Middle frontal gyrus (tissue), 1 donor: Measurements from ENCODE around the gene SEPTIN10.
"Not testable (repeated sequence)": the region's sequence is repeated elsewhere in the genome, so short reads cannot be mapped to it uniquely, and the experiment has no call there.

ENCODE experiments used
- DNase-seq: peaks from one replicate; pipeline ENCODE4 v3.0.0-alpha.2; 2015; ENCODE audit warnings: low spot score; ENCODE audit errors: extremely low spot score

SEPTIN10 gene

GRCh38 chr2:109635426-109636304 is 21.9 kb upstream of the SEPTIN10 start:
- DNase-seq, result no peak

- DNase-seq, result no peak
Observed at GRCh38 chr2:109633284-109633961, 19.7 kb upstream of the SEPTIN10 start.

- DNase-seq, result no peak
Observed at GRCh38 chr2:109632158-109632789, 18.5 kb upstream of the SEPTIN10 start.

GRCh38 chr2:109631741-109632140 is 18.0 kb upstream of the SEPTIN10 start:
- DNase-seq, result no peak

GRCh38 chr2:109630441-109631430 is 17.0 kb upstream of the SEPTIN10 start:
- DNase-seq, result no peak

GRCh38 chr2:109629867-109630266 is 16.1 kb upstream of the SEPTIN10 start:
- no peak for DNase-seq

- DNase-seq, result not testable (repeated sequence)
Observed at GRCh38 chr2:109628321-109628720, 14.6 kb upstream of the SEPTIN10 start.

GRCh38 chr2:109624339-109624738 is 10.6 kb upstream of the SEPTIN10 start:
- no peak for DNase-seq

- no peak for DNase-seq
Observed at GRCh38 chr2:109623923-109624322, 10.2 kb upstream of the SEPTIN10 start.

GRCh38 chr2:109623297-109623696 is 9.5 kb upstream of the SEPTIN10 start:
- no peak for DNase-seq

GRCh38 chr2:109619032-109619615 is 5.4 kb upstream of the SEPTIN10 start:
- no peak for DNase-seq

GRCh38 chr2:109616184-109616583 is 2.4 kb upstream of the SEPTIN10 start:
- no peak for DNase-seq

GRCh38 chr2:109615637-109616144 is 1.9 kb upstream of the SEPTIN10 start:
- DNase-seq, result no peak

GRCh38 chr2:109614715-109615636 is 1.2 kb upstream of the SEPTIN10 start:
- no peak for DNase-seq

GRCh38 chr2:109613081-109613921 is 465 bp downstream of the SEPTIN10 start:
- DNase-seq, result no peak

GRCh38 chr2:109611467-109612095 is 2.2 kb downstream of the SEPTIN10 start:
- no peak for DNase-seq

GRCh38 chr2:109609352-109610024 is 4.3 kb downstream of the SEPTIN10 start:
- DNase-seq, result no peak
